C4-2B (cell line): Measurements from ENCODE around the gene SLC33A1.
"Not testable (repeated sequence)": the region's sequence is repeated elsewhere in the genome, so short reads cannot be mapped to it uniquely, and the experiment has no call there.

ENCODE experiments used
- H3K27ac ChIP-seq: fragments of 450-650 bp; 2 replicates; pipeline ENCODE4 v1.5.1; 2017
- ZFX ChIP-seq: fragments of 450-650 bp; IDR thresholded peaks from 2 replicates; pipeline ENCODE4 v1.6.1; 2017
- TF ChIP-seq, protein P1 (sequence below): fragments of 450-650 bp; conservative IDR thresholded peaks from 2 replicates; pipeline ENCODE4 v1.5.1; 2017; ENCODE audit warnings: mild to moderate bottlenecking

Gene SLC33A1

GRCh38 chr3:155835341-155836071 is 18.7 kb downstream of the SLC33A1 start:
- H3K27ac ChIP-seq: no peak overlapping the region
- no peak for TF ChIP-seq ZFX
- TF ChIP-seq, protein P1, sequence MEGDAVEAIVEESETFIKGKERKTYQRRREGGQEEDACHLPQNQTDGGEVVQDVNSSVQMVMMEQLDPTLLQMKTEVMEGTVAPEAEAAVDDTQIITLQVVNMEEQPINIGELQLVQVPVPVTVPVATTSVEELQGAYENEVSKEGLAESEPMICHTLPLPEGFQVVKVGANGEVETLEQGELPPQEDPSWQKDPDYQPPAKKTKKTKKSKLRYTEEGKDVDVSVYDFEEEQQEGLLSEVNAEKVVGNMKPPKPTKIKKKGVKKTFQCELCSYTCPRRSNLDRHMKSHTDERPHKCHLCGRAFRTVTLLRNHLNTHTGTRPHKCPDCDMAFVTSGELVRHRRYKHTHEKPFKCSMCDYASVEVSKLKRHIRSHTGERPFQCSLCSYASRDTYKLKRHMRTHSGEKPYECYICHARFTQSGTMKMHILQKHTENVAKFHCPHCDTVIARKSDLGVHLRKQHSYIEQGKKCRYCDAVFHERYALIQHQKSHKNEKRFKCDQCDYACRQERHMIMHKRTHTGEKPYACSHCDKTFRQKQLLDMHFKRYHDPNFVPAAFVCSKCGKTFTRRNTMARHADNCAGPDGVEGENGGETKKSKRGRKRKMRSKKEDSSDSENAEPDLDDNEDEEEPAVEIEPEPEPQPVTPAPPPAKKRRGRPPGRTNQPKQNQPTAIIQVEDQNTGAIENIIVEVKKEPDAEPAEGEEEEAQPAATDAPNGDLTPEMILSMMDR: no peak

GRCh38 chr3:155828490-155829098 is 25.6 kb downstream of the SLC33A1 start:
- H3K27ac ChIP-seq: not testable (repeated sequence)

DNA sequence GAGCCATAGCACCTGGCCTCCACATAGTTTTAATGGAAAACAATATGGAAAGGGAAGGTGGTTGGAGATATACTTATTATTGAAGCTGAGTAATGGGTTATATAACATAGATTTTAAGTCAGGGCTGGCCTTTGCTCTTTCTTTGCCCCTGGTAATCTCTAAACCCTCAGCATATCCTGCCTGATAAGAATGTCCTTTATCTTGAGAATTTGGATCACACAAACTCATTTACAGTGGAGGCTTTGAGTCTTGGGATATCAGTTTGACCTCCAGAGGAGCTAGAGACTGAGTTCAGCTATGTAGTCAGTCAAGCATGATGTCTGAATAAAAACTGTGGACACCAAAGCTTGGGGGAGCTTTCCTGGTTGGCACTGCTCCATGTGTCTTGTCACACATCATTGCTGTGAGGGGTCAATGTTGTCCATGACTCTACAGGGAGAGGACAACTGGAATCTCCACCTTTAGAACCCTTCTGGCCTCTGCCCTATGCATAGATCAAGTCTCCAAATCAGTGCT is 39.1 kb downstream of the SLC33A1 start:
- no peak overlapping the region for H3K27ac ChIP-seq
- no peak for TF ChIP-seq ZFX
- TF ChIP-seq, protein P1: no peak

DNA sequence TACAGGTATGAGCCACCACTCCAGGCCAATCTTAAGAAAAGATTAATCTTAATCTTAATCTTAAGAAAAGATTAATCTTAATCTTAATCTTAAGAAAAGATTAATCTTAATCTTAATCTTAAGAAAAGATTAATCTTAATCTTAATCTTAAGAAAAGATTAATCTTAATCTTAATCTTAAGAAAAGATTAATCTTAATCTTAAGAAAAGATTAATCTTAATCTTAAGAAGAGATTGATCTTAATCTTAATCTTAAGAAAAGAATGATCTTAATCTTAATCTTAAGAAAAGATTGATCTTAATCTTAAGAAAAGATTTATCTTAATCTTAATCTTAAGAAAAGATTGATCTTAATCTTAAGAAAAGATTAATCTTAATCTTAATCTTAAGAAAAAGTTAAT is 41.0 kb downstream of the SLC33A1 start:
- not testable (repeated sequence) for H3K27ac ChIP-seq

DNA sequence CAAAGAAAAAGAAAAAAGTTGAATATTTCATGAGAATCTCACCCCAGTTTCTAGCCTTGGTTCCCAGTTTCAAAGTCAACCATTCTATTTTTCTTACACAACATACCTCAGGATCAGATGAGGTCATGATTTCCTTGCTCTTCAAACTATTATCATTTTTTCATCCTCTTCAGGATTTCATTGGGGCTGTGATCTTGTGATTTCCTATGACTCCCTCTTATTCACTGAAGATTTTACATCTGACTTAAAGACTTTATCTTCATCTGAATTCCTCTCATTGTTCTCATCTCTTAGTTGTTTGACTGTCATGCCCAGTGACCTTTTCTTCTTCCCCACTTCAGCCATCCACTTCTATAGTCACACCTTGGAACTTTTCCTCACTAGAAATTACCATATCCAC is 45.0 kb downstream of the SLC33A1 start:
- TF ChIP-seq, protein P1: no peak
- no peak for TF ChIP-seq ZFX
- no peak overlapping the region for H3K27ac ChIP-seq

- no peak for TF ChIP-seq ZFX
- TF ChIP-seq, protein P1: no peak
- no peak overlapping the region for H3K27ac ChIP-seq
These were observed 46.4 kb downstream of the SLC33A1 start for GRCh38 chr3:155807823-155808222.

- TF ChIP-seq ZFX: peak; percentile 95
- TF ChIP-seq, protein P1: peak; percentile 100
- H3K27ac ChIP-seq: peak within 1 kb of the TSS; percentile 84
These were observed 48.2 kb downstream of the SLC33A1 start, which contains the start of gene C3orf33 for GRCh38 chr3:155805802-155806618. Gene C3orf33, minus strand, starts transcription at chr3:155806278. Its CDS starts 26 bp downstream, at chr3:155806252.

- peak overlapping the region; percentile 84 for H3K27ac ChIP-seq
- no peak for TF ChIP-seq ZFX
- TF ChIP-seq, protein P1: no peak
These were observed 48.9 kb downstream of the SLC33A1 start for GRCh38 chr3:155805204-155805801.
